ENCODE measurements around the gene RDX. TPM values are rescaled to one million over a fixed set of nuclear protein-coding genes. Genes with fewer than 3 reads are reported as not detected.

Gene RDX
- total and polyA plus RNA-seq, 2 of the 4 experiments (the other 2 are of a cell fraction) = 61.1 to 72.4 TPM

DNA sequence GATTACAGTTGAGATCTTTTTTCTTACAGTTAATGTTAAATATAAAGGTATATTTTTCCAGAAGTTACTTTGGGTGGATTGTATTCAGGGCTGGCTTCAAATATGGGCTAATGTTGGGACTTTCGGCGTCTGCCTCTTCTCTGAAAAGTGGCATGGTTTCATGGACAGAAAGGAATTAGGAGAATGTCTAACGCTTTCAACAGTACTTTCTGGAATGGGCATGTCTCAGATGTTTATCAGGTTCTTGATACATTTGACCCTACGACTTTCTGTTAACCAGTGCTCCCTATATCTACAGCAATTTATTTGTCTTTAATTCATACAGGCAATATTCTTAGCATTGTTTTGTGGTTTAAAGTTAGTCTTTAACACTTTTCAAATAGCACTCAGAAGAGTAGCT, 169.5 kb downstream of the RDX start:
- H3K18ac ChIP-seq (ENCODE audit: low read depth, low read length) = no peak overlapping the region
- dilution Hi-C loops (cut with HindIII; ENCODE audit: low sequenced_read_pairs, unreplicated experiment) (no loop called here), in situ Hi-C loops (cut with MboI; ENCODE audit: low sequenced_read_pairs) (no loop called here), intact Hi-C loops (cut with micrococcal nuclease) (loop anchor here (5.0 kb wide), 1 partner anchor 35 kb away; no protein-coding TSS in a partner anchor)
- ATAC-seq (ENCODE audit: low read depth) (no peak), DNase-seq (no peak)
- no peak overlapping the region for H2BK20ac ChIP-seq (ENCODE audit: low read depth, low read length)
- no peak overlapping the region for H2BK15ac ChIP-seq (ENCODE audit: low read depth, low read length)
- no peak overlapping the region for H3K9ac ChIP-seq (ENCODE audit: low read depth, low read length)
- H3K56ac ChIP-seq (ENCODE audit: extremely low read depth, insufficient read depth, low read length) = no peak overlapping the region
- H3K79me1 ChIP-seq (ENCODE audit: low read depth in 1 of 2, low read length in 2 of 2) = peaks cover 27 to 59% of the 10 kb centered on the region in 2 experiments
- H2AFZ ChIP-seq (replicated peaks; ENCODE audit: low read length, poor library complexity) = no peak overlapping the region
- H4K8ac ChIP-seq (ENCODE audit: low read depth in 2 of 2, low read length in 2 of 2) = no peak overlapping the region
- BruUV-seq (replicated peaks) = no TSS peak
- no peak overlapping the region for H3K4me2 ChIP-seq (ENCODE audit: low read depth, low read length)
- no peak overlapping the region for H3K27ac ChIP-seq (ENCODE audit: insufficient read depth, low read length)
- H3K4me1 ChIP-seq (ENCODE audit: control insufficient read depth, insufficient read depth, low read length) = peaks cover 3% of the 10 kb centered on the region
- H3K36me3 ChIP-seq (ENCODE audit: control insufficient read depth, insufficient read depth, low read length) = no peaks in the 10 kb centered on the region
- H4K20me1 ChIP-seq (ENCODE audit: insufficient read depth, low read length) = peaks cover 4% of the 10 kb centered on the region; the same call in 1 of the 2 replicates
- no peak overlapping the region for H3K4me3 ChIP-seq (ENCODE audit: insufficient read depth, low read depth, low read length)
- ChIA-PET POLR2A (ENCODE audit: unreplicated experiment) (no interaction called here), CTCF (no interaction called here)
- H2AK5ac ChIP-seq (ENCODE audit: low read depth, low read length) = no peak overlapping the region
- H3K9me3 ChIP-seq (ENCODE audit: control insufficient read depth, insufficient read depth, low read length) = no peaks in the 10 kb centered on the region
- H3K9me1 ChIP-seq (ENCODE audit: insufficient read depth, low read length) = peaks cover 5% of the 10 kb centered on the region
- no peak overlapping the region for H4K5ac ChIP-seq (ENCODE audit: low read depth, low read length)
- H4K91ac ChIP-seq (ENCODE audit: insufficient read depth, low read depth, low read length) = no peak overlapping the region
- no peak overlapping the region for H3K23ac ChIP-seq (ENCODE audit: low read depth, low read length)
- TF ChIP-seq CTCF (conservative IDR thresholded peaks at IDR 0.05; ENCODE audit: low read depth, low read length) = no peak
- no peak for TF ChIP-seq CEBPB (IDR thresholded peaks at IDR 0.05; ENCODE audit: low read depth, low read length)
- TF ChIP-seq FOS (IDR thresholded peaks at IDR 0.05; ENCODE audit: low read depth, low read length) = no peak
- no peak for TF ChIP-seq MAFK (IDR thresholded peaks at IDR 0.05; ENCODE audit: low read depth, low read length)
- no peak for TF ChIP-seq SMC3 (IDR thresholded peaks at IDR 0.05; ENCODE audit: low read depth, low read length)
- TF ChIP-seq RFX5 (IDR thresholded peaks at IDR 0.05; ENCODE audit: low read depth, low read length) = no peak
- TF ChIP-seq, protein P1, sequence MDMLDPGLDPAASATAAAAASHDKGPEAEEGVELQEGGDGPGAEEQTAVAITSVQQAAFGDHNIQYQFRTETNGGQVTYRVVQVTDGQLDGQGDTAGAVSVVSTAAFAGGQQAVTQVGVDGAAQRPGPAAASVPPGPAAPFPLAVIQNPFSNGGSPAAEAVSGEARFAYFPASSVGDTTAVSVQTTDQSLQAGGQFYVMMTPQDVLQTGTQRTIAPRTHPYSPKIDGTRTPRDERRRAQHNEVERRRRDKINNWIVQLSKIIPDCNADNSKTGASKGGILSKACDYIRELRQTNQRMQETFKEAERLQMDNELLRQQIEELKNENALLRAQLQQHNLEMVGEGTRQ (IDR thresholded peaks at IDR 0.05; ENCODE audit: low read depth, low read length) = no peak
- no peak for TF ChIP-seq BHLHE40 (IDR thresholded peaks at IDR 0.05; ENCODE audit: low read depth, low read length)
- no peak for TF ChIP-seq RCOR1 (IDR thresholded peaks at IDR 0.05; ENCODE audit: insufficient replicate concordance, low read length)
- no peak overlapping the region for H2AK9ac ChIP-seq (replicated peaks; ENCODE audit: low read depth, low read length, poor library complexity)
- H2BK120ac ChIP-seq (ENCODE audit: low read depth, low read length) = no peak overlapping the region
- WGBS, 2 experiments (ENCODE audit: extremely low coverage in 2 of 2, insufficient read length in 1 of 2) = no CpG with 5 or more reads among the region's 4 CpGs
- H3K27me3 ChIP-seq (ENCODE audit: control insufficient read depth, insufficient read depth, low read length) = no peaks in the 10 kb centered on the region
- H2BK5ac ChIP-seq (ENCODE audit: low read depth, low read length, poor library complexity, severe bottlenecking) = no peak overlapping the region
- H3K14ac ChIP-seq (replicated peaks; ENCODE audit: low read depth, low read length) = peak overlapping the region; percentile 71; the same call in 1 of the 2 replicates
- no peak overlapping the region for H3K4ac ChIP-seq (ENCODE audit: low read depth, low read length)
